ENCODE measurements around the gene PLA2G4A.
"Not testable (repeated sequence)": the region's sequence is repeated elsewhere in the genome, so short reads cannot be mapped to it uniquely, and the experiment has no call there.

PLA2G4A gene

DNA sequence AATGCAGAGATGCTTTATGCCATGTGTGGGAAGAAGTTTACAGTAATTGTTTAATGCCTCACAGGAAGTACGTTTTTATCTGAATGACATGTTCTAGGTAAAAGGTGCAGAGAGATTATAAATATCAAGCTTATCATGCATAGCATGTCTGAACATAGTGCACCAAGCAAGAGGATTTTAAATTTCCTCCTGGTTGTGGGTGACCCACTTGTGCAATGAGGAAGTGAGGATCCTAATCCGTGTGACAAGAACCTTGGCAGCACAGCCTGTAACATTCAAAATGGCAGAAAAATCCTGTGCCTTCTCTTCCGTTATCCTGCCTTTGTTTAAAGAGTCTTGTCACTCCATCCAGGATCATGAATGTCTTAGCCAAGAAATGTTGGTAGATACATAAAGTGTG lies 75.6 kb downstream of the PLA2G4A start:
- no peak for FAIRE-seq
- no peak for DNase-seq (ENCODE audit: insufficient read length, low spot score)

GRCh38 chr1:186905561-186905960 lies 76.8 kb downstream of the PLA2G4A start:
- DNase-seq (ENCODE audit: insufficient read length, low spot score) (no peak), FAIRE-seq (no peak)

- FAIRE-seq = no peak
- DNase-seq (ENCODE audit: insufficient read length, low spot score) = no peak
Measured at GRCh38 chr1:186915555-186915954, 86.8 kb downstream of the PLA2G4A start.

DNA sequence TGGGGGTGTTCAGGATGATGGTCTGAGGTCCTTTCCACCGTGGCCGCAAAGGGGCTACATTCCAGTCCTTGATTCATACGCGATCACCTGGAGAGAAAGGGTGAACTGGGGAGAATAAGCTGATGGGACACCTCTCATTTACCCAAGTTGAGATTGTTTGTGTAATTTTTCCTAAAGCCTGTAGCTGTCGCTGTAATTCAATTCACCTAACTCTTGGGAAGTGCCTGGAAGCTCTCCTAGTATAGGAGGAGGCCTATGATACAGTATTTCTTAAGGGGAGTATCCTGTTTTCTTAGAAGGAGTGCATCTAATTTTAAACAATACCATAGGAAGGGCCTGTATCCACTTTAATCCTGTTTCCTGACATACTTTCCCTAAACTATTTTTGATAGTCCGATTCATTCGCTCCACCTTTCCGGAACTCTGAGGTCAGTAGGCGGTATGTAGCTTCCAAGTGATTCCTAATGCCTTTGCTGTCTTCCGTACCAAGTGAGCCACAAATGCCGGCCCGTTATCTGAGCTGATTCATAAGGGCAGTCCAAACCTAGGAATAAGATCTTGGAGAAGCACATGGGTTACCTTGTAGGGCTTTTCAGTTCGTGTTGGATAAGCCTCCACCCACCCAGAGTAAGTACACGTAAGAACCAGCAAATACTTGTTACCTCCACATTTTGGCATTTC lies 88.5 kb downstream of the PLA2G4A start:
- not testable (repeated sequence) for FAIRE-seq; DNase-seq (ENCODE audit: insufficient read length, low spot score)

GRCh38 chr1:186921386-186921785 lies 92.6 kb downstream of the PLA2G4A start:
- not testable (repeated sequence) for DNase-seq (ENCODE audit: insufficient read length, low spot score); FAIRE-seq

- FAIRE-seq; DNase-seq (ENCODE audit: insufficient read length, low spot score): not testable (repeated sequence)
Measured at GRCh38 chr1:186922814-186923213, 94.1 kb downstream of the PLA2G4A start.

- FAIRE-seq (no peak), DNase-seq (ENCODE audit: insufficient read length, low spot score) (no peak)
Measured at GRCh38 chr1:186923486-186923885, 94.7 kb downstream of the PLA2G4A start.

GRCh38 chr1:186925881-186926669 lies 97.3 kb downstream of the PLA2G4A start:
- no peak for DNase-seq (ENCODE audit: insufficient read length, low spot score)

DNA sequence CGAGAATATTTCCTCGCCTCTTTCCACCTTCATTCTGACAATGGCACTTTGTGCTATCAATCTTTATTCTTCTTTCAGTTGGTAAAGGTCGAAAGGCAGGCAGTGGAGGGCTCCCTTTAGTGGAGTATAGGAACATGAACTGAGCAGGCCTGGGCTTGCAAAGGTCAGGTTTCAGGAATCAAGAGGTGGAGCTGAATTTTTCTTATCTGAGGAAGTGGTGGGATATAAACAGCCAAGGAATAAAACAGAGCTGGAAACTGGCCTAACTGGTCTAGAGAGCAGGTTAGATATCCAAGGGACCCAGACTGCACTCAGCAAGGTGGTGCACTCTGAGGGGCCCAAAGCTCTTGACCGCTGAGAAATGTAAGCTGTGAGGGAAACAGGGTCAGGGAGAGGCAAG lies 99.1 kb downstream of the PLA2G4A start:
- DNase-seq (ENCODE audit: insufficient read length, low spot score) (no peak), FAIRE-seq (no peak)

More at GRCh38 chr1:186925881-186926669, 97.3 kb downstream of the PLA2G4A start:
- FAIRE-seq = no peak

- no peak for FAIRE-seq
- no peak for DNase-seq (ENCODE audit: insufficient read length, low spot score)
Measured at GRCh38 chr1:186930238-186930637, 101.5 kb downstream of the PLA2G4A start.

- FAIRE-seq (no peak), DNase-seq (ENCODE audit: insufficient read length, low spot score) (no peak)
Measured at GRCh38 chr1:186937016-186937670, 108.4 kb downstream of the PLA2G4A start.

GRCh38 chr1:186943891-186944686 lies 115.3 kb downstream of the PLA2G4A start:
- FAIRE-seq (no peak), DNase-seq (ENCODE audit: insufficient read length, low spot score) (no peak)

DNA sequence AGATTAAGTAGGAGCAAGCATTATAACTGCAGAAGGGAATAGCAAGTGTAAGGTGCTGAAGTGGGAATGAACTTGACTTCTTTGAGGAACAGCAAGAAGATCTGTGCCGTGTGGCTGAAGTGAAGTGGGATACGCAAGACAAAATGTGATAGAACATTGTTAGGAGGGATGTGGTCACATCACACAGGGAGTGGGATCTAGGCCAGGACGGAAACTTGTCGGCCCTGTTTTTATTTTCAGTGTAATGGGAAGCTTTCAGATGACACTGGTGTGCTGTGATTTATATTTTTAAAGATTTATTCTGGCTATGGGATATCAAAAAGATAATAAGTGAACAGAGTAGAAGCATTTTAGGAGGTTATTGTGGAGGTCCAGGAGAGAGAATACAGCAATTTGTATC lies 116.4 kb downstream of the PLA2G4A start:
- FAIRE-seq = no peak
- DNase-seq (ENCODE audit: insufficient read length, low spot score) = no peak

DNA sequence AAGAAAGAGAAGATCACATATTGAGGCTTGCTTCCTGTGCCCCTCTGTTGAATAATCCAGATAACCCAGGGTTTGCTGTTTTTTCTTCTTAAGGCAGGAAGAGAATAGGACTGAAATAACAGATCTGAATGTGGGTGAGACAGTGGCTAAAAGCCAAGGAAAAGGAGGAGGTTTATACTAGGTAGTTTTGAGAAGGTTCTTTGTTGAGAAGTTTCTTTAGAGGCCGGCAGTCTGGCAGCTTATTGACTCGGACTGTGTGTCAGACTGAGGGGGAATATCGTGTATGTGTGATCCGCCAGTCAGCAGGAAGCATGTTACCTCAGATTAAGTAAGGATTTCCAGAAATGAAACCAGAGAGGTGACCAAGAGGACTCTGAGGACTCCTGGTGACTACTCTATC lies 119.8 kb downstream of the PLA2G4A start:
- DNase-seq (ENCODE audit: insufficient read length, low spot score) (no peak), FAIRE-seq (no peak)

GRCh38 chr1:186949173-186949572 lies 120.4 kb downstream of the PLA2G4A start:
- DNase-seq (ENCODE audit: insufficient read length, low spot score) (no peak), FAIRE-seq (no peak)

DNA sequence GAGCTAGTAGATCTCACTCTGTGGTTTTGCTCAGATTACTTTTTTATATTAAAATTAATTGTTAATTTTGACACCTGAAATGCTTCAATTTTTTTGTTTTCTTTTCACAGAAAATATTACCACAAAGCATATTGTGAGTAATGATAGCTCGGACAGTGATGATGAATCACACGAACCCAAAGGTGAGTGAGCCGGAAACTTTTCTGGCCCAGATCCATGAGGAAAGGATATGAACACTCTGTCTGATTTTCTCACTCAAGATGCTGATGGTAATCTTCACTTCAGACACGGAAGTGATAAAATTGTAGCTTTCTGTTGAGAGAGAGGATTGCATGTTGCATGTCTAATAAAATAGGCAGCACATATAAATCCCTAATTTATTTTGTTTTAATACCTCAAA lies 121.8 kb downstream of the PLA2G4A start:
- DNase-seq (ENCODE audit: insufficient read length, low spot score) (no peak), FAIRE-seq (no peak)

DNA sequence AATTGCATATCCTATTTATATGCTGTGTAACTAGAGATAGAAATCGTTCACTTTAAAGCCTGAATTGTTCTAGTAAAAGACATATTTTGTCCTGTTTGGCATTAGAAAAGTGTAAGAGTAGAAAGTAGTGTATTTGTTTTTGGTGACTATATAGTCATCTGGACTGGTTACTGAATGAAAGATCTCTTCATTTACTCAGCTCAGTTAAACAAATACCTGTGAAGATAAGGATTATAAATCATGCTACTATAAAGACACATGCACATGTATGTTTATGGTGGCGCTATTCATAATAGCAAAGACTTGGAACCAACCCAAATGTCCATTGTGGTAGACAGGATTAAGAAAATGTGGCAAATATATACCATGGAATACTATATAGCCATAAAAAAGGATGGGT lies 125.1 kb downstream of the PLA2G4A start:
- FAIRE-seq (no peak), DNase-seq (ENCODE audit: insufficient read length, low spot score) (no peak)

- FAIRE-seq (no peak), DNase-seq (ENCODE audit: insufficient read length, low spot score) (no peak)
Measured at GRCh38 chr1:186957314-186957713, 128.6 kb downstream of the PLA2G4A start.

DNA sequence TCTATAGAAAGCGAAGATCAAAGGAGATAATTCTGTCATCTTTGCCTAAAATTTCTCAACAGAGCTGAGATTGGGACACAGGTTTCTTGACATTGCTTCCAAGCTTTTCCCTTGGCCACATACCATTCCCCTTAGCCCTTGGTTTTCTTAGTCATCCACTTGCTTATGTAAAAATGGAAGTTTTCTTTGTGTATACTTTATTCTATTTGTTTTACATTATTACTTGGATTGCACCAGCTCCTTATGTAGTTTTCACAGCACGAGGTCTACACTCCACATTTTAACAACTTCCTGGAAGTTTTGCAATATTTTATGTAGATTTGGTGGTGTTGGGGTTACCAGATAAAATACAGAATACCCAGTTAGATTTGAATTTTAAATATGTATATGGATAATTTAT lies 129.8 kb downstream of the PLA2G4A start:
- FAIRE-seq (no peak), DNase-seq (ENCODE audit: insufficient read length, low spot score) (no peak)

GRCh38 chr1:186960861-186961260 lies 132.1 kb downstream of the PLA2G4A start:
- DNase-seq (ENCODE audit: insufficient read length, low spot score) (no peak), FAIRE-seq (no peak)

- no peak for FAIRE-seq
- no peak for DNase-seq (ENCODE audit: insufficient read length, low spot score)
Measured at GRCh38 chr1:186965847-186966246, 137.1 kb downstream of the PLA2G4A start.
